RPMI8226 (cell line): ENCODE data around the gene PES1.
"Not testable (repeated sequence)": the region's sequence is repeated elsewhere in the genome, so short reads cannot be mapped to it uniquely, and the experiment has no call there.

Experiments
- DNase-seq: peaks from one replicate; pipeline ENCODE4 v3.0.0-alpha.2; 2015

PES1 gene

DNA sequence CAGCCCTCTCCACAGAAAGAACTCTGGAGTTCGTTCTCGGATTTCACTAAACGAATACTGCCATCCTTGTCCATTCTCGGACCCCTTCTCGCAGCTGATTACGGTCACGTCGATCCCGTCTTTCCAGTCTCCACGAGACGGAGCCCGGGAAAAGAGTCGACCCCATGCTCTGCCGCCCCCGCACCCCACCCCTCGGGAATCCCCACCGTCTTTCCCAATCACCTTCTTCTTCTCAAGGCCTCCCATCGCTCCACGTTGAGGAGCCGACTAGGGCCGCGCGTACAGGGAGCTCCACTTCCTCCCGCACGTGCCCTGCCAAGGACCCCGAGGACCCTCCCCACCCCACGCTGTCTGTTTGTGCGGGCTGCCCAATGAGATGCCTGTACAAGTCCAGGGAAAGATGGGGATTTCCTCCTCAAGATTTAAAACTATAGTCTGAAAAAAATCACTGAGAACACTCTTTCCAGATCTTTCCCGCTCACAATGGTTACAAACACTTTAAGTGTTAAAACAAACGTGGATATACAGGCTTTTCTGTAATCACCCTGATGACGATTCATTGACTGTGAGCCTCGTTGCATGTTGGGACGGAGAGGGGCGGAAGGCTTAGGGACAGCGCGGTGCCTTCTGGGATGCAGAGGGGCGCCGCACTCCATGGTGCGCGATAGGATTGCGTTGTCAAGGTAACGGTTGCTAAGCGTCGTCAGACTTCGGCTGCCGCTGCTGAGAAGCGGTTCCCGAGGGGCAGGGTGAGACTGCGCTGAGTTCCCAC lies at the start of gene PES1:
Gene PES1, minus strand, starts transcription at position 323 of the 772 bp plus-strand sequence. Its CDS starts 77 bp downstream, at position 246.
- DNase-seq: peak; percentile 99

DNA sequence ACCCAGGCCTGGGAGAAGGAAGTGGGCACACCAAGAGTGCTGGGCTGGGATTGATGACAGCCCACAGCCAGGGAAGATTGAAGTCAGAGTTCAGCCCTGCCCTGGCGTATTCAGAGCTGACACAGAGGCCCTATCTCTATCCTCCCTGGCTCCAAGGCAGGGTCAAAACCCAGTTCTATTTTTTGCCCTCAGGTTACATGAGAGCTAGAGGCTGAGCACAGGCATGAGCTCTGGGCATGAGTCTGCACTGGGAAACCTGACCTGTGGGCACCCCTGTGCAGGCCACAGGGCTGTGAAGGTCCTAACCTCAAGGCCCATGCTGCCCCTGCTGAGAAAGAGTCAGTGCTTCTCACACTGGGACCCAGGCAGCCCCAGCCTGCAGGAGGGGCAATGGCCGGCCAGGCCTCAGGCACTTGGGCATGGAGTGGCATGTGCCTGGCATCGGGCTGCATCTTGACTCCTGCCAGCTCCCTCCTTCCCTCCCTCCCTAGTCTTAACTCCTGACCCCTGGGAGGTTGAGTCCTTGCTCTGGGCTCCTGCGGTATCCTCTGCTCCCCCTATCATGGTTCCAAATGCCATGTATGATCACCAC lies 49.2 kb upstream of the PES1 start:
- no peak for DNase-seq

DNA sequence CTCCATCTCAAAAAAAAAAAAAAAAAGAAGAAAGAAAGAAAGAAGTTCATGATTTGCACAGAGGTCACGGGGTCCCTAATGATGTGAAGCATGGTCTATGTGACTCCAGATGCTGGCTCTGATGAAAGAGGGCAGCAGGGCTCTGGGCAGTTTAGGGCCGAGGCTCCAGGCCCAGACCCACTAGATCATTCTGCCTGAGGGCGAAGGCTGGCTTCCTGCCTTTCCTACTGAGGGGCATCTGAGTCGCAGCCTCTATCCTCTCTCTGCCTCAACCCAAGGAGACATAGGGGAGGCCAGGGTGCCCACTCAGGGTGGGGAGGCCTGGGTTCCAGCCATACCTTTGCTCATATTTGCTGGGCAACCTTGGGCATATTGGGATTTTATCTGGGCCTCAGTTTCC lies 48.7 kb upstream of the PES1 start:
- no peak for DNase-seq

DNA sequence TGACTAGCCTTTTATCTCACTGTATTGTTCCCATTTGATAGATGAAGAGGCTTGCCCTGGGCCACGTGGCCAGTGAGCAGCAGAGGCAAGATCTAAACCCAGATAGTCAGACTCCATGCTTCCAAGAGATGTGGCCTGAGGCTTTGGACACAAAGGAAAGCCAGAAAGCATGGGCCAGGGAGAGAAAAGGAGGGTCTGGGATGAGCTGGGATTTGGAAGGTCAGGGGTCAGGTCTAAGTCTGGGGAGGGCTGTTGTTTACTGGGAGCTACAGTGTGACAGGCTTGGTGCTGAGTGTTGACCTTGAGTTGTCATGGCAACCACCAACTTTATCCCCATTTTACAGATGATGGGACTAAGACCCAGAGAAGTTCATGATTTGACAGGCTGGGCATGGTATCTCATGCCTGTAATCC lies 46.0 kb upstream of the PES1 start:
- no peak for DNase-seq

DNA sequence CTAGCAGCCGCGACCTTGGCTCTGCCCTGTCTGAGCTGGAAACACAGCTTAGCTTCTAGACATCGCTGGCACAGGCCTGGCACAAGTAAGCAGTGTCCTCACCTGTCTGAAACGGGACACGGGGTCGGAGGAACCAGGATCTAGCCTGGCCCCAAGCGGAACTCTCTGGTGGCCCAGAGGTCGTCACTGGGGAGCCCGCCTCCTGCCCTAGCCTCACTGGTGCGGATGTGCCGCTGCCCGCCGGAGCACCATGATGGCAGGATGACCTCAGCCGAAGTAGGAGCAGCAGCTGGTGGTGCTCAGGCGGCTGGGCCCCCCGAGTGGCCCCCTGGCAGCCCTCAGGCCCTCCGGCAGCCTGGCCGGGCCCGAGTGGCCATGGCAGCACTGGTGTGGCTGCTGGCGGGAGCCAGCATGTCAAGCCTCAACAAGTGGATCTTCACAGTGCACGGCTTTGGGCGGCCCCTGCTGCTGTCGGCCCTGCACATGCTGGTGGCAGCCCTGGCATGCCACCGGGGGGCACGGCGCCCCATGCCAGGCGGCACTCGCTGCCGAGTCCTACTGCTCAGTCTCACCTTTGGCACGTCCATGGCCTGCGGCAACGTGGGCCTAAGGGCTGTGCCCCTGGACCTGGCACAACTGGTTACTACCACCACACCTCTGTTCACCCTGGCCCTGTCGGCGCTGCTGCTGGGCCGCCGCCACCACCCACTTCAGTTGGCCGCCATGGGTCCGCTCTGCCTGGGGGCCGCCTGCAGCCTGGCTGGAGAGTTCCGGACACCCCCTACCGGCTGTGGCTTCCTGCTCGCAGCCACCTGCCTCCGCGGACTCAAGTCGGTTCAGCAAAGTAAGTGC lies 44.7 kb upstream of the PES1 start:
- DNase-seq: no peak

DNA sequence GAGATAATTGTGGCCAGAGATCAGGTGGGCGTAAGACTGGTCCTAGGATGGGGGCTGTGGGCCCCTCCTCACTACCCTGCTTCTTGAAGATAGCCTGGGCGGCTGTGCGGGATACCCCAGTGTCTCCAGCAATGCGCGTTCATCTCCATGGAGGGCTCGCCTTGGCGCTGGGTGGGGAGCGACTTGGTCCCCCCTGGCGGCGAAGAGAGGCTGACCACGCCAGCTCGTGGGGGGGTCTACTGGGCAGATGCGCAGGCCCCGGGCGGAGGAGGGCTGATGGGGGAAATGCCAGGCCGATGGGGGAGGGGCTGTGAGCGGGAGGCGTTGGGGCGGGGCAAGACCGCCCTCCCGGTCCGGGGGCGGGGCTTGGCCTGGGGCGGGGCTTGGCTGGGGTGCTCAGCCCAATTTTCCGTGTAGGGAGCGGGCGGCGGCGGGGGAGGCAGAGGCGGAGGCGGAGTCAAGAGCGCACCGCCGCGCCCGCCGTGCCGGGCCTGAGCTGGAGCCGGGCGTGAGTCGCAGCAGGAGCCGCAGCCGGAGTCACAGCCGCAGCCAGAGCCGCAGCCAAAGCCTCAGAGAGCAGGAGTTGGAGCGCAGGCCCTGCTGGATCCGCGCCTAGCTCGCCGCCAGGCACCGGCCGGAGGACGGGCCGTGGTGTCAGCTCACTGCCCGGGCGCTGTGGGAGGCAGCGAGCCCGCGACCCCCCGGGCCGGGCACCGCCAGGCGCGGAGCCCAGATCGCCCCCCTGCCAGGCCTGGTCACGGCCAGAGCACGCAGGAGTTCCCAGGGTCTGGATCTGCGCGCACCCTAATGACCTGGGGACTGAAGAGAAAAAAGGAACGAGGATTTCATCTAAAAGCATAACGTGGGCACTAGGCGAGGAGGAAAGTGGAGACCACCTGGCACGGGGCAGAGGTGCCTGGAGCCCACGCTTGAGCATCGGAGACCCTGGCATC lies 43.8 kb upstream of the PES1 start, which contains the start of gene SLC35E4:
Gene SLC35E4, plus strand, starts transcription at position 509 of the 953 bp plus-strand sequence. CDS start 670 bp downstream, outside the sequence.
- peak; percentile 90 for DNase-seq

DNA sequence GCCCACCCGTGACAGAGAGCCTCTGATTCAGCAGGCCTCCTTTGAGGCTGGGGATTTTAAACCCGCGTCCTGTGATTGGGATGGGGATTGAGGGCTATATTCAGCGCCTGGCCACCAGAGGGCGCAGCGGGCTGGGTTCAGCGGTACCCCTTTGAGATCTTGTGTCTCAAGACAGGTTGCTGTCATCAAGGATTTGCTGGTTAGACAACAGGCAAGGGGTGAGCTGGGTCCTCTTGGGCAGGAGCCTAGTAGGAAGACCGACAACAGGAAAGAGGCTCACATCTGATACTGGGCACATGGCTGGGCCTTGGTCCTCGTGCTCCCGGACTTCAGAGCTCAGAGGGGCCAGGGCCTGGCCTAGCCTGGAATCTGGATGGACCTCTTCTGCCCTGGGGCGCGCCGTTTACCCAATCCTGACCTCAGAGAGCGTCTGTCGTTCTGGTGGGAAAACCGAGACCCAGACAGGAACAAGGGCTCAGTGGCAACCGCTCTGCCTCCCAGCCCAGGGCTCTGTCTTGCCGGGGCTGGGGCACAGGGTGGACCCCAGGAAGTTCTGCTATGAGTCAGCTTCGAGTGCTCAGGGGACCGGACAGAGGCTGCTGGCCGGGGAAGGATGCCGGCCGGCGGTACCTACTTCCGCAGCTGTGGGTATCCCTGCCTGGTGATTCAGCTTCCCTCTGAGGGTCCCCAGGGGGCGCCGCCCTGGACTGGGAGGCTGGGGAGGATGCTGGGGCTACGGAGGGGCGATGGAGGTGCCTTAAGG lies 42.9 kb upstream of the PES1 start:
- DNase-seq: peak; percentile 88

DNA sequence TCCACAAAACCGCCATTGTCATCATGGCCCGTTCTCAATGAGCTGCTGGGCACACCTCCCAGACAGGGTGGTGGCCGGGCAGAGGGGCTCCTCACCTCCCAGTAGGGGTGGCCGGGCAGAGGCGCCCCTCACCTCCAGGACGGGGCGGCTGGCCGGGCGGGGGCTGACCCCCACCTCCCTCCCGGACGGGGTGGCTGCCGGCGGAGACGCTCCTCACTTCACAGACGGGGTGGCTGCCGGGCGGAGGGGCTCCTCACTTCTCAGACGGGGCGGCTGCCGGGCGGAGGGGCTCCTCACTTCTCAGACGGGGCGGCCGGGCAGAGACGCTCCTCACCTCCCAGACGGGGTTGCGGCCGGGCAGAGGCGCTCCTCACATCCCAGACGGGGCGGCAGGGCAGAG lies 39.8 kb upstream of the PES1 start:
- not testable (repeated sequence) for DNase-seq

DNA sequence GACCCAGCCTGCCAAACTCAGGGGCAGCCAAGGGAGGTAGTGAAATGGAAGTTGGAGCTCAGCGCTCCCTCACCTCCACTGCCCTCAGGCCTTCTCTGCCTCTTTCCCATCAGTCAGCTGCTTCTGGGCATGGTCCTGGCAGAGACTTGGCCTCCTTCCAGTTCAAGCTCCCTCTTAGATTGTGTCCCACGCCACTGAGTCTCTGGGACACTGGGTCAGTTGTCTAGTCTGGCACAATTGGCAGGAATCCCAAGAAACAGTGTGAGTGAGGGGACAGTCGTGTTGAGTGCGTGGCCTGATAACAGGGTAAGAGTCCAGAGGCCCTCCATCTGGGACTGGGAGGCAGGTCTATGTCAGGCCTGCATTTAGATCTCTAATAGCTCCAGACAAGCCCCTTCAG lies 36.8 kb upstream of the PES1 start:
- no peak for DNase-seq

DNA sequence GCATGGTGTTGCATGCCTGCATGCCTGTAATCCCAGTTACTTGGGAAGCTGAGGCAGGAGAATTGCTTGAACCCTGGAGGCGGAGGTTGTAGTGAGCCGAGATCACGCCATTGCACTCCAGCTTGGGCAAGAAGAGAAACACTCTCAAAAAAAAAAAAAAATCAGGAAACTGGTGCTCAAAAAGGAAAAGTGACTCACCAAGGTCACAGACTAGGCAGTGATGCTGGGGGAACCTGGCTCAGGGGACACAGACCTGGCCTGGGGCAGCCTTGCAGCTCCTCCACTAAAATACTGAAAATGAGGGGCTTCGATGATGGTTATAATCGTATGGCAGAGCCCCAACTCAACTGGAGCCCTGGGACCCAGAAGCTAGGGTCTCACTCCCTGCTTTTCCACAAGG lies 35.8 kb upstream of the PES1 start:
- DNase-seq: no peak

DNA sequence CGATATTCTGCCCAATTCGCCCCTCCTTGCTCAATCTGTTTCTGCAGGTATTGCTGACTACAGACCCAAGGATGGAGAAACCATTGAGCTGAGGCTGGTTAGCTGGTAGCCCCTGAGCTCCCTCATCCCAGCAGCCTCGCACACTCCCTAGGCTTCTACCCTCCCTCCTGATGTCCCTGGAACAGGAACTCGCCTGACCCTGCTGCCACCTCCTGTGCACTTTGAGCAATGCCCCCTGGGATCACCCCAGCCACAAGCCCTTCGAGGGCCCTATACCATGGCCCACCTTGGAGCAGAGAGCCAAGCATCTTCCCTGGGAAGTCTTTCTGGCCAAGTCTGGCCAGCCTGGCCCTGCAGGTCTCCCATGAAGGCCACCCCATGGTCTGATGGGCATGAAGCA lies 34.7 kb upstream of the PES1 start:
- DNase-seq: no peak

DNA sequence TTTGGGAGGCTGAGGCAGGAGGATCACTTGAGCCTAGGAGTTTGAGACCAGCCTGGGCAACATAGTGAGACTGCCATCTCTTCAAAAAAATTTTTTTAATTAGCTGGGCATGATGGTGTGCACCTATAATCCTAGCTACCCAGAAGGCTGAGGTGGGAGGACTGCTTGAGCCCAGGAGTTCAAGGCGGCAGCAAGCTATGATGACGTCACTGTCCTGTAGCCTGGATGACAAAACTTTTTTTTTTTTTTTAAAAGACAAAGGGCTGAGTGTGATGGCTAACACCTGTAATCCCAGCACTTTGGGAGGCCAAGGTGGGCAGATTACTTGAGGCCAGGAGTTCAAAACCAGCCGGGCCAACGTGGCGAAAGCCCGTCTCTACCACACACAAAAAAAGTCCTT lies 28.2 kb upstream of the PES1 start:
- not testable (repeated sequence) for DNase-seq

DNA sequence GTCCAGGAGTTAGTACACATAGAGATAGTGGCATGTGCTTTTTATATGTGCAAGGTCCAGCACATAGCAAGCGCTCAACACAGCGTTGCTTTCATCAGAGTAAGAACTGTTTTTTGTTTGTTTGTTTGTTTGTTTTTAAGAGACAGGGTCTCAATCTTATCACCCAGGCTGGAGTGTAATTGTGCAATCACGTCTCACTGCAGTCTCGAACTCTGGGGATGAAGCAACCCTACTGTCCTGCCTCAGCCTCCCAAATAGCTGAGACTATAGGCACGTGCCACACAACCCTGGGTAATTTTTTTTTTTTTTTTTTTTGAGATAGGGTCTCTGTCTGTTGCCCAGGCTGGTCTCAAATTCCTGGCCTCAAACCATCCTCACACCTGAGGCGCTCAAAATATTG lies 26.1 kb upstream of the PES1 start:
- no peak for DNase-seq

DNA sequence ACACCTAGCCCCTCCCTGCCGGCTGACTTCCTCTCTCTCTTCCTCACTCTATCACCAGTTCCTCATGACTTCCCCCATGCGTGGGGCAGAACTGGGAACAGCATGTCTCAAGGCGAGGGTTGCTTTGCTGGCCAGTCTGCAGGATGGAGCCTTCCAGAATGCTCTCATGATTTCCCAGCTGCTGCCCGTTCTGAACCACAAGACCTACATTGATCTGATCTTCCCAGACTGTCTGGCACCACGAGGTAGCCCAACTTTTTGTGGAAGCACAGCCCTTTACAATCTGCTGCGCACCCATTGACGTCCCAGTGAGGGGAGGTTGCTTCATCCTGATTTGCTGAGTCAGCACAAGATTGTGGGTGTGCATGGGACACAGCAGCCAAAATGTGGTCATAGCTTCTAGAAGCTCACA lies 23.8 kb upstream of the PES1 start:
- DNase-seq: no peak

DNA sequence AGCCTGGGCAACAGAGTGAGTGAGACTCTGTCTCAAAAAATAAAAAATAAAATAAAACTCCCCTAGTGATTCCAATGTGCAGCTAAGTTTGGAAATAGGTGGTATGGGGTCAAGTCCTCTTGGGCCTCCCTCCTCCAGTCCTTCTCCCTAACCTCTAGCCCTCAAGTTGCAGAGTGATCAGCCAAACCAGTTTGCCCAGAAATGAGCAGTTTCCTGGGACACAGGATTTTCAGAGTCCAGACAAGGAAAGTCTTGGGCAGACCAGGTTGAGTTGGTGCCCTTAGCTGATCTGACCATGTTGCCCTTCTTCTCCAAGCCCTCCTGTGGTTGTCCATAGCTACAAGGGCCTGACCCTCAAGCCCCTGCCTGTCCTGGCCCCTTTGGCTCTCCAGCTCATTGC lies 23.2 kb upstream of the PES1 start:
- DNase-seq: no peak

DNA sequence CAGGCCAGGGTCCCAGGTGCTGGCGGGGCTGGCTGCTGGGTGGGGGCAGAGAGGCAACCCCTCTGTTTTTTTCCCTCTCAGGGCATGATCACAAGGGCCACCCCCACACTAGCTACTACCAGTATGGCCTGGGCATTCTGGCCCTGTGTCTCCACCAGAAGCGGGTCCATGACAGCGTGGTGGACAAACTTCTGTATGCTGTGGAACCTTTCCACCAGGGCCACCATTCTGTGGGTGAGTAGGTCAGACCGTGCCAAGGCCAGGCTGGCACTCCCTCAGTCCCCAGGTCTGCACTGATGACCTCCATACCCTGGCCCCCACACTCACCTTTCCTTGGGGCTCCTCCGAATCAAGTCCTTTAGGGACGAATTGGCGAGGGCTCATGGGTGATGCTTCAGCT lies 22.6 kb upstream of the PES1 start:
- DNase-seq: no peak

DNA sequence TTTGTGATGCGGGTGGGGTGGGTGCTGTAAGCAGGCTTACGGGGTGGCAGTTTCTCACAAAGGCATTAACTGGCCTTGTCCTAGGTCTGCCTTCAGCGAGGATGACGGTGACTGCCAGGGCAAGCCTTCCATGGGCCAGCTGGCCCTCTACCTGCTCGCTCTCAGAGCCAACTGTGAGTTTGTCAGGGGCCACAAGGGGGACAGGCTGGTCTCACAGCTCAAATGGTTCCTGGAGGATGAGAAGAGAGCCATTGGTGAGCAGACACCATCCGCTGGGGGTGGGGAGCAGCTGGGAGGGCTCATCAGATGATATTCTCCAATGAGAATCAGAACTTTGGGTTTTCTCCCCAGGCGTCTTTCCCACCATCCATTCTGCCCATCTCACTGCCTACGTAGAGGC lies 21.1 kb upstream of the PES1 start:
- DNase-seq: no peak

DNA sequence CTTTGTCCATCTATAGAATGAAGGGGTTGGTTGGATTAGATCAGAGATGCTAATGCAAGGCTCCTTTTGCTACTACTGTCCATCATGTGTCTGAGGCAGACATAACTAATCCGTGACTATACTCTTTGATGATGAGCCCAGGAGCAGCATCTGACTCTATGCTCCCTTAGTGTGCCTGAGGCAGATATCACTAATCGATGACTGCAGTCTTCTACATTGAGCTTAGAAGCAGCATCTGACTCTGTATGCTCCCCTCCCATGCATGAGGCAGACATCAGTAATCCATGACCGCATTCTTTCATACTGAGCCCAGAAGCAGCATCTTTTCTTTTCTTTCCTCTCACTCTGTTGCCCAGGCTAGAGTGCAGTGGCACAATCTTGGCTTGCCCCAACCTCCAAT lies 19.5 kb upstream of the PES1 start:
- no peak for DNase-seq

DNA sequence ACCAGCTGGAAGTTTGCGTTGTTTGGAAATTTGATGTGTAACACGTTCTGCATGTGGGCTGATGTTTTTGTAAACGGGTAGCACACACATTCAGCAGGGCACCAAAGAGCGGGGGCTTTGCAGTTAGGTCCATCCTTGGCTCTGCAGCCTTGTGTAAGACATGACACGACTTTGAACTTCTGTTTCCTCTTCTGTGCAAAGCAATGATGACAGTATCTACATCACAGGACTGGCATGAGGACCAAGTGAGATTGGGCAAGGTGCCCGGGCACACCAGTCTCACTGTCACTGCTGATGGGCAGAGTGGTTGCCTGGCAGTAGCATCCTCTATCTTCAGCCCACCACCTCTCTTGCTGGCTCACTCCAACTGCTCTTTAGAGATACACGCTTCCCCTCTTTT lies 18.6 kb upstream of the PES1 start:
- DNase-seq: no peak

DNA sequence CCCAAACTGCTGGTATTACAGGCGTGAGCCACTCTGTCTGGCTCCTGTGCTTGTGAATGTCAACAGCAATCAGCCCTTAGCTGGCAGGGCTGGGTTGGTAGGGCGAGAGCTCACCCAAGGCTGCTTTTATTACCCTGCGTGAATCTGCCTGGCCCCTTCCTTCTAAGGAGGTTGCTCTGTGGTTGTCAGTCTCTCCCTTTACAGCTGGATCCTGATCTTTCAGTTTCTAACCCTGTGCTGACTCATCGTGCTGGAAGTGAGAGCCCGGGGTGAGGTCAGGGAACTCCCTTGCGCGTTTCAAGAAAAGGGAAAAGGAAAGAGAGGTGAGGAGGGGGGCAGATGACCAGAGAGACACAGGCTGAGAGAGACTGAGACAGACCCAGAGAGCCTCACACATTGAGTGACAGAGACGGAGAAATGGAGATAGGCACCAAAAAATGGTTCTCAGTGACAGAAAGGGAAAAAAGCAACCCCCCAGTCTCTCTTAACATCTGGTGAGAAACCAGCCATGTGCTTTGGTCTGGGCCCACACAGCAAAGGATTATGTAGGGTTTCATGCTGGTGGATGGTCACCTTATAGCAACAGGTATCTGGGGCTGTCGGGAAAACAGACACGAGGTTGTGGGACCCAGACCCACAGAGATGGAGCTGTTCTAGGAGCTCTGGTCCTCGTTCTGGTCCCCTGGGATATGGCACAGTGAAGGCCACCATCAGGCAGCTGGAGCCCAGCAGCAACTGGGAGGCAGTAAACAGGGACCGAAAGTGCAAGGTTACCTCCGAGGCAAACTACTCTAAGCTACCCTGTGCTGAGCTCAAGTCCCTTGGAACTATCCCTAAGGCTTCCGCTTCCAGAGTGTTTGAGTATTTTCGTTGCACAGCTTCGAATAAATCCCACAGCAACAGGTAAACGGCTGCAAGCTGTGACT lies 17.8 kb upstream of the PES1 start:
- peak; percentile 93 for DNase-seq

DNA sequence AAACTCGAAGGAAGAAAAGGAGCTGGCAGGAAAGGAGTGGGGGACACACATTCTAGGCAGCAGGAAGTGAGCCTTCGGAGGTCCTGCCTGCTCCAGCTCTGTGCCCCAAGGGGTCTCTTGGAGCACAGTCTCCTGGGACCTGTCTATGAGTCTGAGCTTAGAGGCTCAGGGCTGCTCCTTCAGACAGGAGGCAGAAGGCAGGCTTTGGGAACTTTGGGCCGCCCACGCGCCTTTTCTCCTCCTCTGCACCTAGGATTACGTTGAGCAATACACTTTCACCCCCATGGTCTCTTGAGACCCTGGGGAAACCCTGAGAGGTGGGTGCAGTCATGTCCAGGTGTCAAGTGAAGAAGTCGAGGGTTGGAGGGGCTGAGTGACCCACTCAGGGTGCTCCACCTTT lies 16.2 kb upstream of the PES1 start:
- DNase-seq: no peak
